Testis (tissue), 2 donors: Measurements from ENCODE around the gene HGFAC.

Experiments used
- POLR2A ChIP-seq: fragments of 450-650 bp; IDR thresholded peaks from one replicate; pipeline ENCODE4 v1.6.1; 2017; ENCODE audit warnings: antibody characterized with exemption, mild to moderate bottlenecking, moderate library complexity
- TF ChIP-seq, protein P1 (sequence below), 3 experiments: fragments of 450-650 bp in 2 of 3; fragments of 200-600 bp in 1 of 3; sonication (generic) in 1 of 3; IDR thresholded peaks; one replicate each; pipeline ENCODE4 v1.5.1; 2016 to 2019; ENCODE audit warnings: antibody characterized with exemption in 3 of 3, mild to moderate bottlenecking in 2 of 3, moderate library complexity in 1 of 3

DNA sequence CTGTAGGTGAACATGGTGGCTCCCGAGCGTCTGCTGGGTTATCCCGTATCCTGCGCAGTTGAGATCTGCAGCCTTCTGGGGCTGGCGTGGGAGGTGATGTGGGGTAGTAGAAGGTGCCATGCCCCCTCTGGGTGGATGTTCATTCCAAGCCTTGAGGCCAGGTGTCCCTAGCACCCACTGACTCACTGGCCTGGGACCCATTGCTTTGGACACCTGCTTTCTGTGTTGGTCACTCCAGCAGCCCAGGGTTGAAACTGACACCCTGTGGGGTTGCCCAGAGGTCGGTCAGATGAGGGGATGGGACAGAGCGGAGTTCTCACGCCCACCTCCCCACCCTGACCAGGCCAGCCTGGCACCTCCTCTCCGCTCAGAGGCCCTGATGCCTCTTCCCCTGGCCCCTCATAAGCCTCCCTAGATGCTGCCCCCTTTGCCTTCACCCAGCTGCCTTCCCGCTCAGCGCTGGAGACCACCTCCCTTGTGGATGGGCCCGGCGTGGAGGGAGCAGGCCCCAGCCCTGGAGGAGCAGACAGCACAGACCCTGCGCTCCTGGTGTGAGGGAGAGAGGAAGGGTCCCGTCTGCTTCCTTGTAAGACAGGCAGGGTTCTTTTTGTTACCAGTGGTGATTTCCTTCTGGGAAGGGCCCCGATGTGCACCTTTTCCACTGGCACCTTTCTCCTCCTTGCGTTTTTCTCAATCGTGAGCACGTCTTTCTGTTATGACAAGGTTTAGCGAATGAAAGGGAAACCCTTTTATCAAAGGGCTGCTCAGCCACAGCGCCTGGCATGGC is 23.3 kb downstream of the HGFAC start:
- TF ChIP-seq, protein P1, sequence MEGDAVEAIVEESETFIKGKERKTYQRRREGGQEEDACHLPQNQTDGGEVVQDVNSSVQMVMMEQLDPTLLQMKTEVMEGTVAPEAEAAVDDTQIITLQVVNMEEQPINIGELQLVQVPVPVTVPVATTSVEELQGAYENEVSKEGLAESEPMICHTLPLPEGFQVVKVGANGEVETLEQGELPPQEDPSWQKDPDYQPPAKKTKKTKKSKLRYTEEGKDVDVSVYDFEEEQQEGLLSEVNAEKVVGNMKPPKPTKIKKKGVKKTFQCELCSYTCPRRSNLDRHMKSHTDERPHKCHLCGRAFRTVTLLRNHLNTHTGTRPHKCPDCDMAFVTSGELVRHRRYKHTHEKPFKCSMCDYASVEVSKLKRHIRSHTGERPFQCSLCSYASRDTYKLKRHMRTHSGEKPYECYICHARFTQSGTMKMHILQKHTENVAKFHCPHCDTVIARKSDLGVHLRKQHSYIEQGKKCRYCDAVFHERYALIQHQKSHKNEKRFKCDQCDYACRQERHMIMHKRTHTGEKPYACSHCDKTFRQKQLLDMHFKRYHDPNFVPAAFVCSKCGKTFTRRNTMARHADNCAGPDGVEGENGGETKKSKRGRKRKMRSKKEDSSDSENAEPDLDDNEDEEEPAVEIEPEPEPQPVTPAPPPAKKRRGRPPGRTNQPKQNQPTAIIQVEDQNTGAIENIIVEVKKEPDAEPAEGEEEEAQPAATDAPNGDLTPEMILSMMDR (IDR thresholded peaks at IDR 0.05) = no peak
- TF ChIP-seq POLR2A = no peak
